Fibroblast of the aortic adventitia (primary cell): ENCODE results near the gene PPDPF. TPM values are rescaled to one million over a fixed set of nuclear protein-coding genes. Genes with fewer than 3 reads are reported as not detected.

ENCODE experiments used
- DNase-seq: peaks from one replicate; pipeline ENCODE4 v3.0.0-alpha.2; 2010; ENCODE audit warnings: low read depth
- H3K4me3 ChIP-seq: 2 replicates; pipeline ENCODE4 v1.5.1; 2011; ENCODE audit warnings: low read depth, mild to moderate bottlenecking, control low read depth, low read length, moderate library complexity
- total RNA-seq: library from RNA; depleted of rRNA; stranded (reverse); fragments of >200 nt; gene quantifications from 2 replicates; pipeline ENCODE4 v1.2.3, GENCODE V29; 2012; ENCODE audit warnings: low replicate concordance
- TF ChIP-seq, protein P1 (sequence below): IDR thresholded peaks from 2 replicates; pipeline ENCODE4 v1.5.1; 2011; ENCODE audit warnings: mild to moderate bottlenecking, low read length, control low read depth, inconsistent platforms; ENCODE audit not compliant: insufficient read depth

The PPDPF gene
- total RNA-seq, 1 donor, result 97.0 TPM

DNA sequence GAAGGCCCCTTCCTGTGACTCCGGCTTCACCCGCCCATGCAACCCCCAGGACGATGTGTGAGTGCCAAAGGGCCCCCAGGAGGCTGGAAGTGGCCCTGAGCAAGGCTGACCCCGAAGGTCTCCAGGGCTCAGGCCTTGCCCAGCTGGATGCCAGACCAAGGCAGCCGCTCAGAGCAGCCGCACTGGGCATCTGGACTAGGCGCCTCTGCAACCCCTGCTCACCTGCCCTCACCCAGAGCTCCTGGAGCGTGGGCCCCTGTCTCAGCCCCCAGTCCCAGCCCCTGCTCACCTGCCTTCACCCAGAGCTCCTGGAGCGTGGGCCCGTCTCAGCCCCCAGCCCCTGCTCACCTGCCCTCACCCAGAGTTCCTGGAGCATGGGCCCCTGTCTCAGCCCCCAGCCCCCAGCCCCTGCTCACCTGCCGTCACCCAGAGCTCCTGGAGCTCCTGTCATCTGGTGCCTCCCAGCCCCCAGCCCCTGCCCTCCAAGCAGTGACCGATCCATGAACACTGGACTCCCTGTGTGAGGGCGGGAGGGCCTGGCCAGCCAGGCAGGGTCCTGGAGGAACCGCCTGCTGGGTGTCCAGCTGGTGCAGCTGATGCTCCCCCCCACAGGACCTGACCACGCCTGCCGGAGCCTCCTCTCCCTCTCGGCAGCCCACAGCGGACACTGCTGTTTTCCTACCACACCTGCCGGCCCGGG, 25.8 kb downstream of the PPDPF start:
- DNase-seq, result no peak
- TF ChIP-seq, protein P1, sequence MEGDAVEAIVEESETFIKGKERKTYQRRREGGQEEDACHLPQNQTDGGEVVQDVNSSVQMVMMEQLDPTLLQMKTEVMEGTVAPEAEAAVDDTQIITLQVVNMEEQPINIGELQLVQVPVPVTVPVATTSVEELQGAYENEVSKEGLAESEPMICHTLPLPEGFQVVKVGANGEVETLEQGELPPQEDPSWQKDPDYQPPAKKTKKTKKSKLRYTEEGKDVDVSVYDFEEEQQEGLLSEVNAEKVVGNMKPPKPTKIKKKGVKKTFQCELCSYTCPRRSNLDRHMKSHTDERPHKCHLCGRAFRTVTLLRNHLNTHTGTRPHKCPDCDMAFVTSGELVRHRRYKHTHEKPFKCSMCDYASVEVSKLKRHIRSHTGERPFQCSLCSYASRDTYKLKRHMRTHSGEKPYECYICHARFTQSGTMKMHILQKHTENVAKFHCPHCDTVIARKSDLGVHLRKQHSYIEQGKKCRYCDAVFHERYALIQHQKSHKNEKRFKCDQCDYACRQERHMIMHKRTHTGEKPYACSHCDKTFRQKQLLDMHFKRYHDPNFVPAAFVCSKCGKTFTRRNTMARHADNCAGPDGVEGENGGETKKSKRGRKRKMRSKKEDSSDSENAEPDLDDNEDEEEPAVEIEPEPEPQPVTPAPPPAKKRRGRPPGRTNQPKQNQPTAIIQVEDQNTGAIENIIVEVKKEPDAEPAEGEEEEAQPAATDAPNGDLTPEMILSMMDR, result no peak
- no peak overlapping the region for H3K4me3 ChIP-seq

DNA sequence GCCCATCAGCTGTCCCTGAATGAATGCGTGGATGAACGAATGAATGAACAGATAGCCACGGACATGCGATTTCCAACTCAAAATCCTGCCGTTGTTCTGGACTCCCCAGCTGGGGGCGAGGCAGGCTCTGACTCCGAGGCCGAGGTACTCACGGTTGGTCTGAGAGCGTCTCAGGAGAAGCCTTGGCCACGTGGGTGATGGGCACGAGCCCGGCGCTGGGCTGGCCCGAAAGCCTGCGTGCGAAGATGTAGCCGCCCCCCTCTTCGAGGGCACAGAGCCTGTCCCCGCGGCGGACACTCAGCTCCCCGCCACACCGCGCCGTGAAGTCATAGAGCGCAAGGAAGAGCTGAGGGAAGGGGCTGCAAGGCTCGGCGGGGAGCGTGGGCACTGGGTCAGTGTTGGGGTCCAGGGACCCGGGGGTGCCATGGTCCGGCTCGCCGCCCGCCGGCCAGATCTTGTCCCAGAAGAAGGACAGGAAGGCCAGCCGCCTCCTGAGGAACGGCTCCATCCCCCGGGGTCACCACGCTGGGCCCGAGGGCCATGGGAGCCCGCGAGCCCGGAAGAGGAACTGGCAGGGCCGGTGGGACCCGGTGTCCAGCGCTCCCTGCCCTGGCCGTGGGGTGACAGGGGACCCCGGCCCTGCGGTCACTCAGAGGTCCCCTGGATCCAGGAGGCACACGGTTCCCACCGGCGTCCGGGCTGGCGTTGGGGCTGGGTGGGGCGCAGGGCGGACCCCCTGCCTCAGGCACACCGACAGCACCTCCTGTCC, 26.6 kb downstream of the PPDPF start:
- TF ChIP-seq, protein P1, result no peak
- DNase-seq, result no peak

DNA sequence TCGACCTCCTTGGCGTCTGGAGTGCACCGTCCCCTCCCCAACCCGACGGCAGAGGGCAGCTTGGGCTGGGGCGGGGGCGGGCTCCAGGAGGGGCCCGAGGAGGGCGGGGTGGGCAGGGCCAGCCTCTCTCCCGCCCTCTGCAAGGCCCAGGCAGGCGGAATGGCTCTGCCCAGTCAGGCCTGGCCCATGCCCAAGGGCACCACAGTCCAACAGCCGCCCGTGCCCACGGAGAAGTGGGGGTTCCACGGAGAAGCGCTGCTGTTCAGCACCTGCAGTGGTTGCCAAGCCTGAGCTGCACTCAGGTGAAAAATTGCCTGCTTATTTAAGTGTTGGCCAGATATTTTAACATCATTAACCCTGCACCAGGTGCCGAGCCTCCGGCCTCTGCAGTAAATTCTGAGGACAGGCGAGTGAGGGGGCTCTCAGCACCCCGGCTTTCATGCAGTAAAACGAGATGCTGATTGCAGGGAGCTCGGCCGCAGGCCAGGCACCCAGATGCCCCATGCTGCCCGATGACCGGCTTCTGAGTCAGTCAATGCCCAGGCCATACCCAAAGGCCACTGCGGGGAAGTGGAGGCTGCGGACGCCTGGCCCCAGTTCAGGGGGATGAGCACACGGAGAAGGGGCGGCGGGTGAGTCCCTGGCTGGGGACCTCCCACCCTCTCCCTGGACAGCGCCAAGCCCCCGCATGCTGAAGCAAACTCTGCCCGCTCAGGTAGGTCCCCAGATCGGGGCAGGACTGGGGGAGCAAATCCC, 27.3 kb downstream of the PPDPF start, which contains the start of gene SRMS:
SRMS (minus strand) TSS at position 25 of the 756 bp plus-strand sequence. CDS start 286 bp downstream, outside the sequence.
- H3K4me3 ChIP-seq, result no peak within 1 kb of the TSS
- TF ChIP-seq, protein P1, result no peak
- no peak for DNase-seq

More for the DNA sequence above, 26.6 kb downstream of the PPDPF start:
- no peak overlapping the region for H3K4me3 ChIP-seq

DNA sequence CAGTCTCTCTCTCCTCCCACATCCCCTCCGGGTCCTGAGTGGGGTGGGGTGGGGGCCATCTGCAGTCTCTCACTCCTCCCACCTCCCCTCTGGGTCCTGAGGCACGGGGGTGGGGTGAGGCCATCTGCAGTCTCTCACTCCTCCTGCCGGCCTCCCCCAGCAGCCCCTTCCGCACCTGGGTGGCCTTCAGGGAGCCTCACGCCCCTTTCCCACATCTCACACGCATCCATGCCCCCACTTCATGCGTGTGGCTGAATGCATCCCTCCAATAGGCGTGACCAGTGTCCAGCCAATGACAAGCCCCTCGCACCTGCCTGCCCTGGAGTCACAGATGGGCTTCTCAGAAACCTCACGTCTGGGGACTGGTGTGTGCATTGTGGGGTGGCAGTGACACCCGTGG, 28.0 kb downstream of the PPDPF start:
- TF ChIP-seq, protein P1, result no peak
- H3K4me3 ChIP-seq, result no peak overlapping the region
- DNase-seq, result no peak

DNA sequence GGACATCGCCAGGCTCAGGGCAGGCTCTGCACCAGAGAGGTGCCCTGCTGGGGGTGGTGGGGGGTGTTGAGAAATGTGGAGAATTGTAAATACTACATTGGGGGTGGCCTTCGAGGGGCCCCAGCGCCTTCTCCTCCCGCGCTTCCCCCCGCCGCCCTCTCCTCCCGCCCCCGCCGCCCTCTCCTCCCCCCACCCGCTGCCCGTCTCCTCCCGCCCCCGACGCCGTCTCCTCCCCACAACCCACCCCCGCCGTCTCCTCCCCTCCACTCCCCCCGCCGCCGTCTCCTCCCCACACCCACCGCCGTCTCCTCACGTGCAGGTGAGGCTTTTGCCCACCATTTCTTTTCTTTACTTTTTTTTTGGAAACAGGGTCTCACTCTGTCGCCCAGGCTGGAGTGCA, 28.5 kb downstream of the PPDPF start:
- no peak overlapping the region for H3K4me3 ChIP-seq
- TF ChIP-seq, protein P1, result no peak
- DNase-seq, result no peak

DNA sequence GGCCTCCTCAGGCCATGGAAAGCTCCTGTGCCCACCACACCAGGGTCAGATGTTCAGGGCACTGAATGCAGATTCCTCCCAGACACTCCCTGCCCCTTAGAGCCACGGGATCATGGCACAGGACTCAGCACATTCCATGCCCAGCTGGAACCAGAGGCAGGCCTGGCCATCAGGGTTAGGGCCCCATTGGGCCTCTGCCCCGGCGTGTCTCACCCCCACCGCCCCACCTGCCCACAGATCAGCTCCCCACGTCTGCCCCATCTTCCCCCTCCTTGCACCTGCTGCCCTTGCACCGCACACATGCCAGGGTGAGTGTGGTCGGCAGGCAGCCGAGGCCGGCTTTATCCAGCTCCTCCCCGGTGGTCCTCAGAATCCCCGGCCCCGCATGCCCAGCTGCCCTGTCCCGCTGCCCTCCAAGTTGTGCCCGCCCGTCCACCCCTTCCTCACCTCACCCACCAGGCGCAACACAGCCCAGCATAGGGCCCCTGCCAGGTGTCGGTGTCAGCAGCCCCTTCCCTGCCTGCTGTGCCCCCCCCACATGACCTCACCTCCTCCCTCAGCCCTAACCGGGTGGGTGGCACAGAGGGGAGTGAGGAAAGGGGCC, 29.2 kb downstream of the PPDPF start:
- no peak for DNase-seq
- TF ChIP-seq, protein P1, result no peak
- no peak overlapping the region for H3K4me3 ChIP-seq
